Epithelial cell of prostate (primary cell): ENCODE data around the gene IFT20.

ENCODE experiments used
- DNase-seq: peaks from one replicate; pipeline ENCODE4 v3.0.0-alpha.2; 2011; ENCODE audit warnings: low read depth, low spot score
- H3K27ac ChIP-seq: fragments of 450-650 bp; 2 replicates; pipeline ENCODE4 v1.5.1; 2017; ENCODE audit warnings: mild to moderate bottlenecking

Gene IFT20

DNA sequence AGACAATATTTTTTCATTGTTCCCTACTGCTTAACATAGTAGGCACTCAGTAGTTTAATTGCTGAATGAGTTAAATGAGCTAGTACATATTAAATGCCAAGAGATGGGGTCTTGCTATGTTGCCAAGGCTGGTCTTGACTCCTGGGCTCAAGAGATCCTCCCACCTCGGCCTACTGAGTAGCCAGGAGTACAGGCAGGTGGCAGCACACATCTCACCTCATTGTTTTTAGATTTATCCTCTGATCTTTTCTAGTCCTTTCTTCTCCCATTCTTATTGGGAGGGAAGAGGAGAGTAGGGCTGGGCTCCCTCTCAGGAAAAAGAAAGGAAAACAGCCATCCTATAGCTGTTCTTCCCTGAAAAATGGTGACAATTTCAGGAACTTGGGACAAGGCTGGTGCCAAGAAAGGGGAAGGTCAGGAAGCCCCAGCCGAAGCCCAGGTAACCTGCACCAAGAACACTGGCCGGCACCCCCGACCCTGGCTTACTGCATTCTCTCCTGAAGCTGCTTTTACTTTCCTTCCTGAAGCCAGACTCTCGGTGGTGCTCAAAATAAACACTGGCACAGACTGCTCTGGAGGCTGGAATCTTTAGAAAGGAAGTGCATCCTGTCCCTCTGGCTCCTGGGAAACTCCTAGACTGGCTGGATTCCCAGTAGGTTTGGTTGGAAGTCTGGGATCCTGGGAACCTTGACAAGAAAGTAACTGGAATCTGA, 2.9 kb upstream of the IFT20 start:
- DNase-seq, result no peak
- H3K27ac ChIP-seq, result peak overlapping the region; percentile 99

DNA sequence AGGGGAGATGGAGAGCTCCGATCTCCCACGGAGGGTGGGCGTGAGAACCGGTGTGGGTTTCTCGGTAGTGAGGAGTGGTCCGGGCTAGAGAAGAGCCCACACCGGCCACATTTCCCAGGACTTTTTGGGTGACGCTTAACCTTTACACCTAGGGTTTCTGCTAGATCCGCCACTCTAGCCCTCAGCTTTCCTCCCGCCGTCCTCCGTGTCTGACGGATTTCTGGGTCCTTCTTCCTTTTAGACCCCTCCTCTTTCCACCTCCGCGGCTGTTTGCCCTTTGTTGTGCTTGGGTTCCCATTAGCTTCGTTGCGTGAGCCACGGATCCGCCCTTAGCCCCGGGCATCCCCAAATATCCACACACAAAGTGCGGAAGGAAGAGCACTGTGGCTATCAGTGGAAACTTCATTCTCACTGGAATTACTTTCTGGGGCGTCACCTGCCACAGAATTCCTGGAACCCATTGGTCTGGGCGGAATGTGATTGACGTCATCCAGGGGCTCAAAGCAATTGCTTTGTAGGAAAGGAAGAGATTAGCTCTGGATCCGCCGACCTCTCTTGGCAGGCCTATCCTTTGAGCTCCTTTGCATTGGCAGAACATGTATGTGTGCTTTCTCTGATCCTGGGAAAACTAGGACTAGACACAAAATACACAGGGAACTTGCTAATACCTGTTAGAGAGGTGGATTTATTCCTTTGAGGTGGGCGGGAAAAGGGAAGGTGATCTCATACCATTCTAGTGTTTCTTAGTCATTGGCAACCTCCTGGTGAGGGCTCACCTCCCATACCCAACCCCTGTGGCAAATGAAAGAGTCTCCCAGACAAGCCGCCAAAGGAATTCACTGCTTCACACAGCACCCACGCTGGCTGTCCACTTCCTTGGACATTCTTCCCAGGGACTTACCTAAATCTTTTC, 943 bp upstream of the IFT20 start:
- DNase-seq, result peak; percentile 80
- peak overlapping the region; percentile 99 for H3K27ac ChIP-seq

DNA sequence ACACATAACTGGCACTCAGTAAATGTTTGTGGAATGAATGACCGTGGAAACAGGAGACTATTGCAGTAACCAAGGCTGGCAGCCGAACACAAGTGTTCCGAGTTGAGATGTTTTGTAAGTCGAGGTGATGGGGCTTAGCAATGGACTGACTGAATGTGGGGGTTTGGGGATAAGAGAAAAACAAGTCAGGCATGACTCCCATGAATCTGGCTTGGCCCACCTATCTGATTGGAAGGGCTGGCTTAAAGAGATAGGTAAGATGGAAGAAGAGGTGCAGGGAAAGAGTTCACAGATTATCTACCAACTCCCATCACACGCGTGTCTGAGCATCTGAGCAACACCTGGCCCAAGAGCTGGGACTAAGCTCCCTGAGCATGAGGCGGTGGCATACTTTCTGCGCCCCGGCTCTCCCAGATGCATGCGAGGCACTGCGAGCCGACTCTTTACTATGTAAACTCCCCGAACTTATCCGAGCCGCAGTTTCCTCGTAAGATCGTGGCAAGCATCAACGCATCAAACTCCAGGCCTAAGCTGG, 539 bp downstream of the IFT20 start:
- peak overlapping the region; percentile 99 for H3K27ac ChIP-seq
- no peak for DNase-seq

DNA sequence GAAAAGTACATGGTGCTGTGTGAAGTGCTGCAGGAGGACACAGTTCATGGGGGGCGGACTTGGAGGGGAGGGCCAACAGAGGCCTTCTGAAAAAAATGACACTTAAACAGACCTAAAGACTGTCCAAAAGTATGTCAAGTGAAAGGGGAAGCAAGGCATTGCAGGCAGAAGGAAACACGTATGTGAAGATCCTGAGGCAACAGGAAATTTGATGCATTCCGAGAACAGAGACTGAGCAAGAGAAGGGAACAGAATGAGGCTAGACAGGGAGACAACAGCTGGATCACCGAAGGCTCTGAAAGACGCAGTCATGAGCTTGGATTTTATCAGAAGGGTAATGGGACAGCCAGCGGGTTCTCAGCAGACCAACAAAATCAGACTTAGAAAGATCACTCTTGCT, 1.1 kb downstream of the IFT20 start:
- no peak overlapping the region for H3K27ac ChIP-seq
- DNase-seq, result no peak

DNA sequence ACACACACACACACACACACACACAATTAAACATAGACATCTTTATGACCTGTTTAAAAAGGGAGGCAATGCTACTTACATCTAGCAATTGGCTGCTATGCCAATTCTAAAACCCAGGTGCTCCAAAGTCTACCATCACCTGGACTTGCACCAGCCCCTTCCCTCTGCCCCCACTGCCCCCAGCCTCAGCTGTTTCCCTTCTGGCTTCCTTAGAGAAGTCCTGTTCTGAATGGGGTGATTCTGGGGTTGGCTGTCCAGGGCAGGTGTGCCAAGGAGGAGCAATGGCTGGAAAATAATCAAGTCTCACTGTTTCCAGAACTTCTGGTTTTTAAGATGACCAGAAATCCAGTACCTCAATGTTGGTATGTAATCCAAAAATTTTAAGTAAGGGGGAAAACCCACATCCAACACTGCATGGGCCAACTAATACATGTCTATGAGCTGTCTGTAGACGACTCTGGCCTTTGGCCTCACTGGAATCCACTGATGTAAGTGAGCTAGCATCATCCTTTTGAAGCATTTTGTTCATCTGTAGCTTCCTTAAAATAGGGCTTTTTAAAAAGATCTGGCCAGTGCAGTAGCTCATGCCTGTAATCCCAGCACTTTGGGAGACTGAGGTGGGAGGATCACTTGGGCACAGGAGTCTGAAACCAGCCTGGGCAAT, 2.1 kb downstream of the IFT20 start:
- no peak for DNase-seq
- no peak overlapping the region for H3K27ac ChIP-seq

DNA sequence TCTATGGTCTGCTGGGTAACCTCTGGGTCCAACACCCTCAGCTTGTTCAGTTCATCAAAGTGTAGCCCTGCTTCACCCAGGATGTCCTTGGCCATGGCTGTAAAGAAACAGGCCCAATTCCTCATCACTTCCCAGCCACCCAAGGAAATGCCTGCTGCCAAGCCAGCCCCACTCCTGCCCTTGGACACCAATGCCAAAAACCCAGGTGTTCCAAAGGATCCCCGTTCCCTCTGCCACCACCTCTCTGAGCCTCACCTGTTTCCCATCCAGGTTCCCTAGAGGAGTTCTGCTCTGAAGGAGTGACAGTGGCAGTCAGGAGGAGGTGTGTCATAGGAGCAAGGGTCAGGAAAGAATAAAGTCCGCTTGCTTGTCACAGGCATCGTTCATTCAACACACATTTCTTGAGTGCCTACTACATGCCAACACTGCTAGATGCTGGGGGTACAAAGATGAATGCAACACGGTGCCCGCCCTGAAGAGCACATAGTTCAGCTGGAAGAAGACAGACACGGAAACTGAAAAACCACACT, 3.3 kb downstream of the IFT20 start:
- DNase-seq, result no peak
- H3K27ac ChIP-seq, result no peak overlapping the region

DNA sequence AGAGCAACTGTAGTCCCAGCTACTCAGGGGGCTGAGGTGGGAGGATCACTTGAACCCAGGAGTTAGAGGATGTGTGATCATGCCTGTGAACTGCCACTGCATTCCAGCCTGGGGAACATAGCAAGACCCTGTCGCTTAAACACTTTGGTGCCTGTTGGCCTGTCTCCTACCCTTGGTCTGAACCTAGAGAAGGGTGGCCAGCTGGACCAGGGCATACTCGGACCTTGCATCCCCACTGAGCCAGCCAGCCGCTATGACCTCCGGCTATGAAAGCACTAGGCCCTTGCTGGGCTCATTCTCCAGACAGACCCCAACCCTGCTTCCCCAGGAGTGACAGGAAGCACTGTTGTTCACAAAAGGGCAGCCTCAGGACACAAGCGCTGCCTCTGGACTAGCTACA, 4.6 kb downstream of the IFT20 start:
- H3K27ac ChIP-seq, result no peak overlapping the region
- no peak for DNase-seq

DNA sequence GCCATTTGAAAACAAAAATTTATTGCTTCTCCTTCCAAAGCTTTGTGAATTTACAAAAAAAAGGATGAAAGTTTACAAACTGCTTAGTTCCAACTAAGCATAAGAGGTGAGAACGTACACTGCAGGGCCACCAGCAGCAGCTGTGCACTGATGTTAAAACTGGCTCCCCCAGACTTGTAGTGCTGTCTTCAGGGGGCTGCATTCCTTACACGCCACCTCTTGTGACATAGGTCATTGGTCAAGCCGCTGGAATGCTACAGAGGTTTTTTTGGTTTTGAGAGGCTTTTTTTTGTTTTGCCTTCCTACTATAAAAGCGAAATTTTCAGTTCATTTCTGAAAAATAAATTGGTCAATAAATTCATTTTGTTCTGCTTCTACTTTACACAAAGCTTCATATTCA, 6.9 kb downstream of the IFT20 start:
- no peak overlapping the region for H3K27ac ChIP-seq
- no peak for DNase-seq

DNA sequence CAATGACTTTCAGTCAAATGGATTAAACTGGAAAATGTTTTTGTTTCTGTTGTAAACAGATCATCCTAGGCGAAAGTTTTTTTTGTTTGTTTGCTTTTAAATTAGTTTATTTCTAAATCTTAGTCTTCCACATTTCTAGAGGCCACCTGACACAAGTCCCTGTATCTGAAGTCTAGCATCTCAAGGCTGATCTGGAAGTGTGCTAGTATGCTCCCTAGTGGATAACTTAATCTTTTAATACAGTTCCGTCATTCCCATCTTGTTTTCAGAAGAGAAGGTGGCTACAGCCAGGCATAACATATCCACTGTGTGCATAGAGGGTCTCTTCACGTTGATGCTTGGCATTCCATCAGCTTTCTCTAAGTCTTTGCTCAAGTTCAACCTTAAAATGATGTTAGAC, 7.6 kb downstream of the IFT20 start:
- H3K27ac ChIP-seq, result no peak overlapping the region
- no peak for DNase-seq

DNA sequence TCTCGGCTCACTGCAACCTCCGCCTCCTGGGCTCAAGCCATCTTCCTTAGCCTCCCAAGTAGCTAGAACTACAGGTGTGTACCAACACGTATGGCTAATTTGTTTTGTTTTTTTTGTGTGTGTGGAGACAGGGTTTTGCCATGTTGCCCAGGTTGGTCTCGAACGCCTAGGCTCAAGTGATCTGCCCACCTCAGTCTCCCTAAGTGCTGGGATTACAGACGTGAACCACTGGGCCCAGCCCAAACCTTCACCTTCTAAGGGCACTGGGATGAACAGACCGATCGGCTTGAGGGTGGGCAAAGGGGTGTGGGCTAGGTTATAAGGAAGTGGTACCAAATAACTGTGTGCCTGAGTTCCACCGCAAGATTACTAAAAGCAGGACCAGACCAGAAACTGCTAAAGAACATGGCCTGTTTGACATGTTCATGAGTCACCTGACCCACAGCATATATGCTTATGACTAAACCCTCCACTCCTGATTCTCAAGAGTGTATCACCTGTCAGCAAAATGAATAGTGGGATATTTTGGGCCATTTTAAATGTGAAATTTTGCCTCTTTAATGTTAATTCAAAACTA, 8.2 kb downstream of the IFT20 start:
- no peak for DNase-seq
- H3K27ac ChIP-seq, result no peak overlapping the region

DNA sequence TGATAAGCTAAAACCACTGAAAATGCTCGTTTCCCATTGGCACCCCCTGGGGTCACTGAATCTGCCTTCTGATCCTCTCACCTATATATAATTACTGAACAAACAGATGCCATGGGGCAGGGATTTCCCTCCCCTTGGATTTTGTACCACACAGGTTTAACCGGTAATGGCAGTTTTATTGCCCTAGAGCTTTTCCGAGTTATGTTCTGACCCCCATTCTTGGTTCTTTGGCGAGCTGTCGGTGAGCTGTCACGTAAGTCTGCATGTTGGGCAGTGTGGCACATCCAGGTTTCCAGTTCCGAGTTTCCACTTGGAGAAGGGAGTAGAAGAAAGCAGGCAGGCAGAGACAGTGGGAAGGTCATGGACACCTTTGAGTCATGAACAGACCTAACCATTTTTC, 9.2 kb downstream of the IFT20 start:
- no peak for DNase-seq
- no peak overlapping the region for H3K27ac ChIP-seq

DNA sequence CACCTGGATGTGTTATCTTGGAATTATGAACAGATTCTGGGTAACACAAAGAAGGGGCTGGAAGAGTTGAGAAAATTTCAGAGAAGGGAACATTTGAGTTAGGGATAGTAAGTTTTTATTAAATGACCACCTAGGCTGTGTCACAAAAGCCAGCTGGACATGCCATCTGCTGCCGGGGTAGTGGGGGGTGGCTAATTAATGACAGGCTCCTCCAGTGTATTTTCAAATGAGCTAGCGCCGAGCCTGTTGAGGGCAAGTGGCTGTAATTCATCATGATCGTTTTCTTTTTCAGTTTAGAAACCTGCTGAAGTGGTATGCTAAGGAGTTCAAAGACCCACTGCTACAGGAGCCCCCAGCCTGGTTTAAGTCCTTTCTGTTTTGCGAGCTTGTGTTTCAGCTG, 10.1 kb downstream of the IFT20 start:
- no peak overlapping the region for H3K27ac ChIP-seq
- DNase-seq, result no peak

DNA sequence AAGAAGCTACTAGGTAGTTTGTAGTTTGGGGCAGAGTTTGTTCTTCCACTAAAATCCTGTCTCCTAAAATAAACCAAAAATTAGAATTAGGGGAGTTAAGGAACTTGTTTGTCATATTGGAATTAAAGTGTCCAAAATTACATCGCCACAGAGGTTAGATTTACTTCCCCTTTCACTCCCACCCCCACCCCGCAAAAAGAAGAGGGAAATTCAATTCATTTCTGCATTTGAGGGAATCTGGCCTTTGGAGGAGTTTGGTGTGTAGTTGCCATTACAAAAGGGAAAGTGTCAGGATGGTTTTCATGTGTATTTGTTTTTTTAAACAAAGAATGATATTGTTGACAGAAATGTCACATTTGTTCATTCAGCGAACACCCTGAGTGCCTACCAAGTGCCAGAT, 10.5 kb downstream of the IFT20 start:
- DNase-seq, result no peak
- no peak overlapping the region for H3K27ac ChIP-seq

DNA sequence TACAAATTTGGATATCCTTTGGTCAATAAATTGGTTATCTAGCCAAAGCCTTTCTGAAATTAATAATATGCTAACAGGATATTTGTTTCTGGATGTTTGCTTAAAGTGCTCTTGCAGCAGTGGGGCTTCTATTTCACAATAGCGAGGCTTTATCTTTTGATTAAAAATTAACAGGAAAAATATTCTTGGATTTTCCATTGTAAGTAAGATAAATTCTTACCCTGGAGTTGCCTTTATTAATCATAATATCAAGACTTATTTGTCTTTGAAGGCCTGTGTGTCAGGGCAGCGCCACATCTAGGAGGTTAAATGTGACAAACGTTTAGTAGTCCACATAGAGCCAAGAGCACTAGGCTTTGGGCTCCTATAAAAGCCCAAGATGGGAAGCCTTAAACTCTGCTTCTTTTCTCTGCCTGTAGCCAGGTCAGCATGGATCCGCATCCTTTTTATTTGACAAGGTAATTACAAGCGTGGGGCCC, 11.0 kb downstream of the IFT20 start:
- no peak for DNase-seq
- no peak overlapping the region for H3K27ac ChIP-seq

DNA sequence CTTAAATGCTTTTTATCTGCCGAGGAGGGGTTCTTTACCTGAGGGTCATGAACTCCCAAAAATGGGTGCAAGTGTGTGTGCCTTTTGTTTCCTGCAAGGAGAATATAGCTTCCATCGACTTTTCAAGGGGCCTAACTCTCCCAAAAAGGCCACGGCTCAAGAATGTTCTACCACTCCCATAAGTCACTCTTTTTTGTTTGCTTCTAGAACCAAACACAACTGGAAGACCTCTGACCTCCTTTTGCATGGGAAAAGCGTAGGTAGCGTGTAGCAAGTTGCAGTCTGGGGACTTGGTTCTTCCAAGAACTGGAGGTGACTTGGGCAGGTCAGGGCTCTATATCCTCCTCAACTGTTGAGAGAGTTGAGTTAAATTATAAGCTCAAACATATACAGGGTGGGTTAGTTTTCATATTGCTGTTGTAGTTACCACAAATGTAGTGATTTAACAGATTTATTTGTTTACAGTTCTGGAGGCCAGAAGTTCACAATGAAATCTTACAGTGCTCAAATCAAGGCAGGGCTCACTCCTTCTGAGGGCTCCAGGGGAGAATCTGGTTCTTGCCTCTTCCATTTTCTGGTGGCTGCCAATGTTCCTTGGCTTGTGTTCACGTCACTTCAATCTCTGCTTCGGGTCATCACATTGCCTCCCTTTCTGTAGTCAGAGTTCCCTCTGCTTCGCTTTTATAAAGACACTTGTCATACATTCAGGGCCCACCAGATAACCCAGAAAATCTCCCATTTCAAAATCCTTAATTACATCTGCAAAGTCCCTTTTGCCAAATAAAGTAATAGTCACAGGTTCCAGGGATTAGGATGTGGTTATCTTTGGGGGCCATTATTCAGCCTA, 14.8 kb downstream of the IFT20 start:
- no peak for DNase-seq
- H3K27ac ChIP-seq, result no peak overlapping the region

DNA sequence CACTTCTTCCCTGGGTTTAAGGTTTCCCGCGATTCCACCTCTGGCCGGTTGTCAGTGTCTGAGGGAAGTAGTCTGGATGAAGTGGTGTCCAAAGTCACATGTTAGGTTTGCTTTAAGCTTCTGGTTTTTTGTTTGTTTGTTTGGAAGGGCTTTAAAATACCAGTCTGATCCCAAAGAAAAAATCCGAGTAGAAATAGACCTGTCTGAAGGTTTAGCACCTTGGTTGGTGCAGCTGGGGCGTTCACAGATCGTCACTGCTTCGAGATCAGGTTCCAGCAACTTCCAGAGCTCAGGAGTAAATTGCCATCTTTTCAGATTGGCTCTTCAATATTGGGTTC, 15.7 kb downstream of the IFT20 start:
- H3K27ac ChIP-seq, result no peak overlapping the region
- DNase-seq, result no peak

DNA sequence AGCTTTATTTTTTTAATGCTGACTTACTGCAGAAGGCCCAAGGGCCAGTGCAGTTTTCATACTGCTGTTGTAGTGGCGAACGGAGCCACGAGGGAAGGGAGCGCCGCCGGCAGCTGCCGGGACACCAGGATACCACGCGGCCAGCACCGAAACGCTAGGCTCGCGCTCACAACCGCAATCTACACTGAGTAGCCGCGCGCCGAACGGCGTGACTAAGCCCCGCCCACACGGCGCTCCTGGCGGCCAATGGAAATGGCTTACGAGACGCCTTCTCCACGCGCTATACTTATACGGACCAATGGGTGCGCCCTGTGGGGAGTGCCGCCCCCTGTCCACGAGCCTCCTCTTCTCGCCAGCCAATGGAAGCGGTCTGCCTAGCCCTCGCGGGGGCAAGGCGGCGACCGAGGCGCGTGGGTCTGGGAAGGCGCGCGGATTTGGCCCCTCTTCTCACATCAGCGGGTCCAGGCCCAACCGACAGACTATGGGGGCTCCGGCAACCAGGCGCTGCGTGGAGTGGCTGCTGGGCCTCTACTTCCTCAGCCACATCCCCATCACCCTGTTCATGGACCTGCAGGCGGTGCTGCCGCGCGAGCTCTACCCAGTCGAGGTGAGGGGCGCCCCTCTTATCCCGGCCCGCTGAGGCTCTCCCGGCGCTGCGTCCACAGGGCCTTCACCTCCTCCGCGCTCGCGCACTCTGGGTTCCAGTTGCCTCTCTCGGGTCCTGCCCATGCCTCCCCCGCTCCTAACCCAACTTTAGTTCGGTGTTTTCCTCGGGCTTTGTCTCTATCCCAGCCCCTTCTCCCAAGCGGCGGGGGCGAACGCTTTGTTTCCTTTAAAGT, 16.3 kb downstream of the IFT20 start, which contains the start of gene TMEM97:
TSS of gene TMEM97 (plus strand) at position 442 of the 839 bp plus-strand sequence. CDS start at position 482, 40 bp downstream.
- no peak within 1 kb of the TSS for H3K27ac ChIP-seq

DNA sequence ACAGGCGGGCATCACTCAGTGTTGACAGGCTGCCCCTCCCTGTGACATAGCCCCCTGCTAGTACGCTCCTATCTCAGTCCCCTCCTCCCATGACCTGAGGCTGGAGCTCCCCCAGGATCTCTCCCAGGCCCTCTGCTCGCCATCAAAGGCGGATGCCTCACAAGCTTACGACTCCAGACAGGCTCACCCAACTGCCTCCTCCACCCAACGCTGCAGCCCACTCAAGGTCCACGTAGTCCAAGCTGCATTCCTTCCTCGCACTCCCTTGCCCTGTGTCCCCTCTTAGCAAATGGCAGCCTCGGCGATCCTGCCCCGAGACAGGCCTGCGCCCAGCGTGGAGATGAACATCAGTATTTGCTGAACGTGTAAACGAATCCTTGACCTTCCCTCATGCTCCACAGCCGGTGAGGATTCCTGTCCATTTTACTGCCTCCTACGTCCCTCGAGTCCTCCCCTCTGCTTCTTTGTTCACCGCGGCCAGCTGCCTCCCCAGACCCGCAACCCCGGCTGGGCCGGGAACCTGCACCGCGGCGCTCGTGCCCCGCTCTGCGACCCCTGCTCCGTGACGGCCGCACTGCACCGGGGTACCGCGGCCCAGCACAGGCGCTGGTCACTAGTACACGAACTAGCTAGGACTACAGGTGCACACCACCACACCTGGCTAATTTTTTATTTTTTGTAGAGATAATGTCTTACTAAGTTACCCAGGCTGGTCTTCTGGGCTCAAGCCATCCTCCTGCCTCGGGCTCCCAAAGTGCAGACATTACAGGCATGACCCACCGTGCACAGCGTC, 17.1 kb downstream of the IFT20 start:
- DNase-seq, result no peak
- no peak overlapping the region for H3K27ac ChIP-seq

More for the DNA sequence above, 16.3 kb downstream of the IFT20 start, which contains the start of gene TMEM97:
- DNase-seq, result peak; percentile 80
